GM23338 (cell line): ENCODE data around the gene SCO2. TPM values are rescaled to one million over a fixed set of nuclear protein-coding genes. Genes with fewer than 3 reads are reported as not detected.

Experiments used
- CTCF ChIP-seq, 2 experiments: fragments of 200-600 bp in 1 of 2; sonication (generic) in 1 of 2; conservative IDR thresholded peaks; 2 replicates each; pipeline versions ENCODE4 v1.5.1 to v1.6.1; 2016 to 2017; ENCODE audit warnings: antibody characterized with exemption in 2 of 2, low read depth in 2 of 2, mild to moderate bottlenecking in 2 of 2, moderate library complexity in 1 of 2
- ETS1 ChIP-seq: IDR thresholded peaks from 2 replicates; pipeline ENCODE4 v1.6.1; 2016; ENCODE audit warnings: antibody characterized with exemption
- EZH2 ChIP-seq: fragments of 200-600 bp; sonication (generic); IDR thresholded peaks from one replicate; pipeline ENCODE4 v1.8.0; 2017; ENCODE audit warnings: antibody characterized with exemption, mild to moderate bottlenecking, low read depth; ENCODE audit not compliant: unreplicated experiment
- EZH2phosphoT487 ChIP-seq: fragments of 200-600 bp; sonication (generic); IDR thresholded peaks from one replicate; pipeline ENCODE4 v1.8.1; 2018; ENCODE audit warnings: antibody characterized with exemption; ENCODE audit not compliant: unreplicated experiment
- JUNB ChIP-seq: IDR thresholded peaks from one replicate; pipeline ENCODE4 v1.6.1; 2016; ENCODE audit warnings: antibody characterized with exemption; ENCODE audit not compliant: unreplicated experiment
- NANOG ChIP-seq: IDR thresholded peaks from 2 replicates; pipeline ENCODE4 v1.6.1; 2016; ENCODE audit warnings: antibody characterized with exemption, borderline replicate concordance
- POLR2AphosphoS5 ChIP-seq: IDR thresholded peaks from 2 replicates; pipeline ENCODE4 v1.6.1; 2016; ENCODE audit warnings: antibody characterized with exemption, low read depth
- STAT1 ChIP-seq: IDR thresholded peaks from one replicate; pipeline ENCODE4 v1.6.1; 2016; ENCODE audit warnings: antibody characterized with exemption; ENCODE audit not compliant: unreplicated experiment
- ZNF114 ChIP-seq: fragments of 250-450 bp; sonication (Bioruptor Pico); IDR thresholded peaks from 2 replicates; pipeline ENCODE4 v1.5.0; 2020; ENCODE audit warnings: mild to moderate bottlenecking, moderate library complexity
- ZNF462 ChIP-seq: fragments of 250-450 bp; sonication (Bioruptor Pico); IDR thresholded peaks from 2 replicates; pipeline ENCODE4 v1.5.0; 2020; ENCODE audit warnings: mild to moderate bottlenecking, moderate library complexity
- polyA plus RNA-seq: library from polyadenylated mRNA; unstranded; fragments of >200 nt; fragmentation: Nextera tagmentation; extraction: Ambion mirVana; gene quantifications from 2 replicates; pipeline ENCODE4 v1.2.1, GENCODE V29; 2016
- total RNA-seq: library from RNA; depleted of rRNA; stranded (reverse); fragments of >200 nt; shearing (Covaris generic); gene quantifications from 2 replicates; pipeline ENCODE4 v1.2.3, GENCODE V29; 2014

SCO2 gene
- total and polyA plus RNA-seq, 2 experiments from 2014 or later = 2.6 to 4.9 TPM

- no peak for TF ChIP-seq ZNF462
- TF ChIP-seq EZH2phosphoT487 = no peak
- no peak for TF ChIP-seq ZNF114 (CRISPR knock-in tag)
- no peak for TF ChIP-seq STAT1
- no peak for TF ChIP-seq NANOG
- no peak for TF ChIP-seq ETS1
- TF ChIP-seq EZH2 = no peak
- TF ChIP-seq JUNB = no peak
- no peak for TF ChIP-seq POLR2AphosphoS5
- TF ChIP-seq CTCF (conservative IDR thresholded peaks at IDR 0.05; ENCODE audit: low read depth in 2 of 2) = no peak
Measured at GRCh38 chr22:50521710-50522109, 3.7 kb downstream of the SCO2 start (continued).
